ENCODE results near the gene SMARCD3.

GRCh38 chr7:151235091-151235787 lies 13.3 kb downstream of the SMARCD3 start:
- TF ChIP-seq CTCF (IDR thresholded peaks at IDR 0.05) (no peak), POLR2A (IDR thresholded peaks at IDR 0.05) (no peak)
